Left renal pelvis (tissue), 4 donors: ENCODE measurements around the gene PPM1H. TPM values are rescaled to one million over a fixed set of nuclear protein-coding genes. Genes with fewer than 3 reads are reported as not detected.
A peak's percentile ranks its signal among the peaks of the same experiment; 100 is the strongest.

Experiments used
- DNase-seq, 4 donors: peaks; one replicate each; pipeline ENCODE4 v3.0.0-alpha.2; 2013; ENCODE audit warnings: low read depth in 4 of 4, low spot score in 3 of 4
- polyA plus RNA-seq, 4 donors: library from polyadenylated mRNA; unstranded; fragments of 120-200 nt; gene quantifications; one replicate each; pipeline ENCODE4 v1.2.1, GENCODE V29; 2013; ENCODE audit not compliant: insufficient read length in 4 of 4

PPM1H gene
- polyA plus RNA-seq, 4 donors: 4.1 to 30.8 (median 28.2) TPM

DNA sequence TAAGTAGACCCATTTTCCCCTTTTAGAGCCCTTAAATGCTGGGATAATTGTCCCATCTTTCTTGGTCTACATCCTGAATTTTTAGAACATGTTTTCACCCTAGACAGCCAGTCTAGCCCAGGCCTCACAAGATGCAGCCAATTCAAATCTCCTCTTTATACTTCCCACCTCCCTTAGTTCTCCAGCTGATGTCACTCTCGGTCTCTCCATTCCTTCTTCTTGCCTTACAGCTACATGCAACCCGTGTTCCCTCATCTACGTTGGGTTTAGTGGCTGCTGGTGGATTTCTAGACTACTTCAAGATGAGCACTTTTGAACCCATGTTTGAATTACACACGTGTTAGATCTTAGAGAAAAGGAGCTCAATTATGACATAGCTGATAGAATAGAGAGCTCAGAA lies 132.0 kb downstream of the PPM1H start:
- DNase-seq: no peak

DNA sequence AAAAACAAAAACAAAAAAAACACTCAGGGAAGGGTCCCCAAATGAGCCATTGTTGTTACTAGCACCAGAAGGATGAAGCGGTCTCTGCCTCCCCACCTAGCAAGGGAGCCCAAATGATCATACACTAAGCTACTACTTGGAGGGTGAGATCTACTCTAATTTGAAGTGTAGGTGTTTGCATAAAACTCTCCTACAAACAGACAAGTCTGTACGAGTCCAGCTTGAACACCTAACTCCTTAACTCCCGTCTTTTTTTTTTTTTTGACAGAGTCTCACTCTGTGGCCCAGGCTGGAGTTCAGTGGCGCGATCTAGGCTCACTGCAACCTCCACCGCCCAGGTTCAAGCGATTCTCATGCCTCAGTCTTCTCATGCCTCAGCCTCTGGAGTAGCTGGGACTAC lies 132.6 kb downstream of the PPM1H start:
- DNase-seq: no peak

DNA sequence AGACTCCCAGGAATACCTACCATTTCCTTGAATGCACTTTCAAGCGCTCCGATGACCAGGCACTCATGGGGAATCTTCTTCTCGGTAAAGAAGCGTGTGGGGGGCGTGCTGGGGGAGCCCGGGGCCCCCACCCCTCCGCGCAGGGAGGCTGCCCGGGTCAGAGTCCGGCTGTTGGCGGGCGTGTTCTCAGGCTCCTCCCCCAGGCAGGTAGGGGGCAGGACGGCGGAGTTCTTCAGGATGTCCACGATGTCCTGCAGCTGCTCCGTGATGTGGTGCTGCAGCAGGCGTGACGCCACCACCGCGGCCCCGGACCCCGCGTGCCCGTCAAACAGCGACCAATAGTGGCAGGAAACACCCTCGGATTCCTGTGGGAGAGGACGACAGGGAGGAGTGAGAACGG lies 133.2 kb downstream of the PPM1H start:
- DNase-seq: no peak

DNA sequence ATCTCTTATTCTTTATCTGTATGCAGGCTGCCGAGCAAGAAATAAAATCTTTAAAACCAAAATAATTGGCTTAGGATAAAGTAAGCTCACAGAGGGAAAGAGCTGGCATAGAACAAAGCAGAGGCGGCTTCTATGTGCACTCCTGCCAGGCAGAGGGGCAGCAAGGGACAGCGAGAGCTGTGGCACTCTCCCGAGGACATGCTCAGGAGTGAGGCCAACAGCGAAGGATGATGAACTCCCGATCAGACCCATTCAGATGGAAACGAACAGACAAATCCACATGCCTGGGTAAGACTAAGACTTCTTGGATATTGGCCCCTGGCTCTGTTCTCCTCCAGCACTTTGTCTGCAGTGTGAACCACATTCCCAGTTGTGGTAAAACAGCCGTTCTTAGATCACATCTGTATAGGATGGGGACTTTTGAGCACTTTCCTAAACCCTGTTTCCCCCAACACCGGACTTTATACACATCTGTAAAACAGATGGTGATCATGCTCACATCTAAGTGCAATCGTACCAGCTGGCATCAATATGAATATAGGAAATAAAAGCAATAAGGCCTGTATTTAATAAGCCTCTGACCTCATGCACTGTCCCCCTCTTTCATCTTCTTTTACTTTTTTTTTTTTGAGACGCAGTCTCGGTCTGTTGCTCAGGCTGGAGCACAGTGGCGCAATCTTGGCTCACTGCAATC lies 134.1 kb downstream of the PPM1H start:
- no peak for DNase-seq

DNA sequence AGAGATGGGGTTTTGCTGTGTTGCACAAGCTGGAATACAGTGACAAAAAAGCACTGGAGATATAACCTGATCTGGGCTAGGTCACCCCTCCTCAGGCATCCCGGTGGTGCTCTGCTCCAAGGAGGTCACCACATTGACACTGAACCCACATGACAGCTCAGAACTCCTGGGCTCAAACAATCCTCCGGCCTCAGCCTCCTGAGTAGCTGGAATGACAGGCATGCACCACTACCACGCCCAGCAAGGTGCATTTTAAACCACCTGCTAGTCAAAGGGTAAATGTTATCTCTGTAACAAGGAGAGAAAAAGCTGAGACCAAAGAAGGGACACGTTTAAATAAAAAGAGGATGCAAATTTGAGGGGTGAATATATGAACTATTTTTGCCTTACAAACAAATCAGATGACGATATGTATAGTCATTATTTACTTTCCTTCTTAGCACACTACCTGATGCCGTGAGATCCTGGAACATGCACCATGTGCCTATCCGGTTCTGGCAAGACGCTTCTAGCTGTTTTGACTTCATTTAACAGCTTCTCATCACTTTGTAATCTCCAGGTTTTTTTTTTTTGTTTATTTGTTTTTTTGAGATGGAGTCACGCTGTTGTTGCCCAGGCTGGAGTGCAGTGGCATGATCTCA lies 135.1 kb downstream of the PPM1H start:
- DNase-seq: no peak

DNA sequence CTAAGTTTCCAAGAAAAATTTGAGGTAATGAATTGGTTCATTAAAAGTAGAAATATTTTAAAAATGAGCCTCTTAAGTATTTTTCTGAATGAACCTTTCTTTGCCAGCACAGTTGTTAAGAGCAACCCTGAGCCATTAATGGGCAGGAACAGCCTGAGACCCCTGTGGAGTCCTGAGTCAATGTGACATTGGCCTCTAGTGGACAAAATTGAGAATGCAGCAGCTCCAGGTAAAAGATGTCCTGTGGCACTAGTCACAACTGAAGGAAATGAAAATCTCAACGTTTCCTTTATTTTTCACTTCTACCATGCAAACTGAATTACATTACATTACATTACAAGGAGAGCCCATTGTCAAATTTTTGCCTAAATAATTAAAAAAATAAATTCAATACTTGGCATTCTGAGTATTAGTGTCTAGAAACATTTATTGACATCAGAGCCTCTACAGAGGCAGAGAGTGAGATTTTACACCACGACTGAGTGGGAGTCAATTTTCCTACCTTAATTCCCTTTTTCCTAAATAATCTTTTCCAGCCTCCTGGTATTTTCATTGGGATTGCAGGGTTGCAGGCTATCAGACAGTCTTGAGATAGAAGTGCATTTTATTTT lies 135.7 kb downstream of the PPM1H start:
- DNase-seq: peak in 2 of 4 donors; percentile 65 to 73

DNA sequence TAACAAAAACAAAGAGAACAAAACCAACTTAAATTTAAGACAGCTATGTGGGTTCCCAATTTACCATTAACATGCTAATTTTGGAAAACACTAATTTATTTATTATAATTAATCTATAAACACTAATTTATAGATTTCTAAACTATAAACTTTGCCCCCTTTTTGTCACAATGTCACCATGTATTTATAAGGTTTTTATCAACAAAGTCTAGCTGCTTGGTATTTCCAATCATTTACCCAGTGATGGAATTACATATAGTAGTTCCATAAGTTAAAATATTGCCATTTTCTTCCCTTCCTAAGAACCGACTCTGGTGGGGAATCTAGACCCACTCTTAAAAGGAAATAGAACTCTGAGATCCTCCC lies 140.7 kb downstream of the PPM1H start:
- no peak for DNase-seq

DNA sequence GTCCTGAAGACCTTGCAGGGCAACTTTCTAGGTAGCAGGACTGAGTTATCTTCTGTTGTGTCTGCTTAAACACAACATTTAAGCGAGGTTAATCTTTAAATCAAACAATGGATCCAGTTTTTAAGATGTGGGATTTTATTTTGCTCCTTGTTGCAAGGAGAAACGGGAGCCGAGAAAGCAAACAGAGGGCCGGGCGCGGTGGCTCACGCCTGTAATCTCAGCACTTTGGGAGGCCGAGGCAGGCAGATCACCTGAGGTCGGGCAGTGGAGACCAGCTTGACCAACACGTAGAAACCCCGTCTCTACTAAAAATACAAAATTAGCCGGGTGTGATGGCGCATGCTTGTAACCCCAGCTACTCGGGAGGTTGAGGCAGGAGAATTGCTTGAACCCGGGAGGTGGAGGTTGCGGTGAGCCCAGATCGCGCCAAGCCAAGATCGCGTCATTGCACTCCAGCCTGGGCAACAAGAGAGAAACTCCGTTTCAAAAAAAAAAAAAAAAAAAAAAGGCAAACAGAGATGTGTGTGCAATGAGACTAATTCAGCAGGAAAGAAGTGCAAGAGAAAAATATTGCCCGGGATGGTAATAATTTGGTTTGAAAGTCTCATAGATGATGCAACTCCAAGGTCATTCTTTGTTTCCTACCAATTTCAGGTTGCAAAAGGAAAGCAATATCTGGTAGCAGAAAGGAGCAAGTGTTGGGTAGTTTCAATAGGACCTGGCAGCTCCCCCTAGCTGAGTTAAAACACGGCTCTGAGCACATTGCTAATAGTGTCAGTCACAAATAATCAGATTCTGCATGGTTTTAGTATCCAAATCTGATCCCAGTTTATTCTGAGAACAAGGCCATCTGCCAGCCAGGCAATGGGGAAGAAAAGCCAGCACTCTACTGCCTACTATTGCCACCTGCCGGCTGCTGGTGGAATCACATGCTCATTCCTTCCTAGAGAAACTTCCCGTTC lies 141.4 kb downstream of the PPM1H start:
- DNase-seq: peak; percentile 60 to 71 (median 68)

DNA sequence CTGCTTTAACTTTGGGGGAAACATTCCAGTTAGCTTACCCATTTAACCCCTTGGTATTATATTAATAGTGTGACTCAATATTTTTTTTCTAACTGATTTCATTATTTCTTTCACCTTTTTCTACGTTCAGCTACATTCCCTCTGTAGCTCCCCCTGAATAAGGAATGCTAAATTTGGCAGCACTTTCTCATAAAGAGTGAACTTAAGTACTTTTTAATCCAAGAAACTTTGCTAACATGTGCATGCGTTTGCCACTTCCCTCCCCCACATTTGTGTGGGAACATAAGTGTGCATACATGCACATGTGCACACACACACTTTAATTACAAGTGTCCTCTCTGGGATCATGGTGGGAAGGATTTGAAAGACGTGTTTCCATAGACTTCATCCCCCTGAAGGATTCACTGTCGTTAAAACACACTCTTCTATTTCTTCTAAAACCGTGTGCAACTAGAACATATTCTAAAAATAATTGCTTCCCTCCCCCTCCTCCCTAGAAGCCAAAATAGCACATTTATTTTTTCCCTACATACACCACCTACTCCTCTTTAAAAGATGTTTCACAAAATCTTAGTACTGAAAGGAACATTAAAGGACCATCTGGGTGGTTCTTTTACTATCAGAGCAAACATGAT lies 142.6 kb downstream of the PPM1H start:
- no peak for DNase-seq

DNA sequence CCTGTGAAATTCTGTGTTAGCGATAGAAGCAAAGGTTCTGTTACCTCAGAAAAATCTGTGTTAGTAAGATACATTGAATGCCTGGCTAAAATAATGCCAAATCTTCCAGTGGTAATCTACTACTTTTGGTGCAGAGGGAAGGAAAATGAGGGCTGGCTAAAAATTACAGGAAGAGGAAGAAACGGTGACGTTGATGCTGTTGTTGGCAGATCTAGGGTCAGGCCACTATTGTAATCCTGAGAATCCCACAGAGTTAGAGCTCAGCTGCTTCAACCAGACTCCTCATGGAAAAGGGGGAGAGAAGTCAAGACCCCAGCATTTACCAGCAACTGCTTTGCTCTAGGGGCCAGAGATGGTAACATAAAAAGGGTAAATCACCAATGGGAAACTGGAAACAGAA lies 145.1 kb downstream of the PPM1H start:
- no peak for DNase-seq

DNA sequence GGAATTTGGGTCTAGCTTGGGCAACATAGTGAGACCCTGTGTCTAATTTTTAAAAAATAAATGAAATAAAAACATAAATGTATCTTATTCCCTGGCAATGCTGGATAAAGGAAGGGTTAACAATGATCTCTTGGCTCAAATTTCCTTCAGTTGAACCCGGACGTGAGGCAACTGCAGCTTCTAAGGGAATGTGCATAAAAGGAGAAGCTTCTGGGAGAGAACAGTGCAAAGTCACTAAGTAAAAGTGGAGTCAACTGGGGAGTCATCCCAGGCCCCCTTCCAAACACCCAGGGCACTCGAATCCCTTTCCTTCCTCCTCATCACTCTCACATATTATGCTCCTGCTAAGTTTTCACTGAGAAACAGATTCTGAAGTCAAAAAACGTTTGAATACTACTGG lies 147.3 kb downstream of the PPM1H start:
- DNase-seq: no peak

DNA sequence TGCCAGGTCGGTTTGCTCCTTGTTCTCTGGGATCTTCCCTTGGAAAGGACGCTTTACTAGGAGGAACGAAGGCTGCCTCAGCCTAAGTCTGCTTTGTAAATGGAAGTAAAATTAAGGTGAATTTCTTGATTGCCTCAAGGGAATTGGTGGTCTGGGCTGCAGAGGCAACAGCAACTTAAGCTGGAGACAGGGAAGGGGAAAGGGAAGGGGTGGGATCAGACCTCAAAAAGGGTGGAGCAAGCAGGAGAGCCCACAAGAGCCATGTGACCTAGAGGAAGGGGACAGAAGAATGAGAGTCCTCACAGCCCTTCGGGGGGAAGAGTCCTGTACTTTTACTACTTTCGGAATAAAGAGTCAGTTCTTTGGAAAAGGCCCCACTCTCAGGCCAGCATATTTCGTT lies 147.9 kb downstream of the PPM1H start:
- no peak for DNase-seq

DNA sequence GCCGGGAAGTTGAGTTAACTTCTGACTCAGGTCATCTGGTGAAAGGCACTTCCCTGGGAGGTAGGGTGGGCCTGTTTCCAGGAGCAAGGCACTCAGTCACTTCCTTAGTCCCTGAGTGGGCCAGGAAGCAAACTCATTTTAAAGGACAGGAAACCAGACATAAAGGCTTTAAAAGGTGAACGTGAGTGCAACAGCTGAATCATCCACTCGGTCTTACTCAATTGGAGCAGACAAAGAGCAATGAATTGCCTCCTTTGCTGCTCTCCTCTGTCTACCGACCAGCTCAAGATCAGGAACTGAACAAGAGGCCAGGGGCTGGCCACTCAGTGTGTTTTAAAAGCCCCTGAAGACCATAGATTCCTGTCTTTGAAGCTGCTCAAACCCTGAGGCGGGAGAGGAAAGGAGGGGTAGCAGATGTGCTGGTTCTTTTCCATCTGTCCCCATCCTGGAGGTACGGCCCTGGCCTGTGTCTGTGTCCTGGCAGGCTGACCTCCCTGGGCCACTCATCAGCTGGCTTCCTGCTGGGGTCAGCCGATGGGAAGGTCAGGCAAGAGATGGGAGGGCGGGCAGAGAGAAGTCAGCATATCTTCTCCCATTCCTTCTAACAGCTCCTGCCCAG lies 148.9 kb downstream of the PPM1H start:
- DNase-seq: peak in 2 of 4 donors; percentile 12 to 29

DNA sequence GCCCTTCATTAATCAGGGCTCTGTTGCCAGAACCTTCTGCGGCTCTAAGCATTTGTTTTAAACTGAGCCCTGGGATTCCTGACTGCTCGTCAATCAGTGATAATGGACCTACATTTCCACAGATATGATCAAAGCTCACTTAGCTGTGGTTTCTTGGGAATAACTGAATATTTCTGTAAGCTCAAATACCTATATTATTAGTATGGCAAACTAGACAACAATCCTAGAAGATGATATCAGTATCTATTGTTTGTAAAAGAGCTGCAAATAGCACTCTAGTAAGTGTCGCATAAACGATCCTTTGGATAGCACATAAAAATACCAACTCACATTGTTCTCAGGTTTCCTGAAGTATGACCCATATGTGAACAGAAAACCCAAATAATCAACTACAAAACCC lies 150.4 kb downstream of the PPM1H start:
- DNase-seq: no peak

DNA sequence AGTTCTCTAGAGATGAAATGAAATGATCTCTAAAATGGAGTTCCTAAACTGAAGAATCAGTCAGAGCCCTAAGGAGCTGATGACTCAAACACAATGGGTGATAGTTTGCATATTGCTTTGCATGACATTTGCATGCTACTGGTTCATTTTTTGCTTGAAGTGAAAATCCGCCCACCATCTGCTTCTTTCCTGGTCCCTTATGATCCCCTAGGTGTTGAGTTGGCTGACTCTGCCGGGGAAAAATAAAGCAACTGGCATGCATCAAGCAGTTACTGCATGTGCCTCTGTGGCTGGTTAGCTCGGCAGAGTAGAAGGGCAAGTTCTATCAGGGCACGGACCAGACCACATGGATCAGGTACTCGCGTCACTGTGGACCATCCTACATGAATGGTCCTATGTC lies 151.1 kb downstream of the PPM1H start:
- DNase-seq: no peak

DNA sequence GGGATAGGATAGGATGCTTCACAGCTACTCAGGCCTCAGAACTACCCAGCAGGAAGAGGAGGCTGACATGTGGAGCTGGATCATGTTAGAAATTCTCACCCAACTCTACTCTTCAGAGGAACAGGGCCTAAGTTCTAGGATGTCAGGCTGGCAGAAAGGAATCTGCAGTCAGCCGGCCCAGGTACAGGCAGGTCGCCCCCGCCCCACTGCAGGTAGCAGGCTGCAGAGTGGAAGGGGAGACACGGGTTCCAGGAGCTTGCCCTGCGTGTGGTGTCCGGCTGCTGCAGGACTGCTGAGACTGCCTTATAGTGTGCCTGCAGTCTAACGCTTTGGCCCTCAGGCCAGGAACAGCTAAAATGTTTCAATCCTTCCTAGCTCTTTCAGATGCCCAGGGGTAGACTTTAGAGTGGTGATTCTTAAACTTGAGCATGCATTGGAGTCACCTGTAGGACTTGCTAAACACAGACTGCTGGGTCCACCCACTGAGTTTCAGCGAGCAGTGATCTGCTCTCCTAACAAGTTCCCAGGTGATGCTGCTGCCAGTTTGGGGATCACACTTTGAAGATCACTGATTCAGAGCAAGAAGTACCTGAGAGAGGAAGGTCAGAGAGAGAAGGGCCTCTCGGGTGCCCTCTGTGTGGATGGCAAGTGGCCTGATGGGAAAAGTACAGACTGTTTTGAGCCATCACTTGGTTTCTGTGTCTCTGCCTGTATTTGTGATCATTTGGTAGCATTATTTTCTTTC lies 153.6 kb downstream of the PPM1H start:
- no peak for DNase-seq

DNA sequence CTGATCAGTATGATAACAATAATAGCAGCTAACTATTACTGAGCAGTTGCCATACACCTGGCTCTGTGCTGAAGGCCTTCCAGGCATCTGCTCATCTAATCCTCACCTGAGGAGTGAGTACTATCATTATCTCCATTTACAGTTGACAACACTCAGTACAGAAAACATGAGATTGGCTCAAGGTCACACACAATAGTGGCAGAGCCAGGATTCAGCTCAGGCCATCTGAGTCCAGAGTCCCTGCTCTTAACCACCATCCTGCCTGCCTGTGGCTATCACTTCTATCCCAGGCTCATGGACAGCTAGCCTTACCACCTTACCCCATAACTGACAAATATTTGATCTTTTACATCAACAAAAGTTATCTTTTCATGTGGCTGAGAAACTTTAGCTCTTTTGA lies 155.5 kb downstream of the PPM1H start:
- no peak for DNase-seq

DNA sequence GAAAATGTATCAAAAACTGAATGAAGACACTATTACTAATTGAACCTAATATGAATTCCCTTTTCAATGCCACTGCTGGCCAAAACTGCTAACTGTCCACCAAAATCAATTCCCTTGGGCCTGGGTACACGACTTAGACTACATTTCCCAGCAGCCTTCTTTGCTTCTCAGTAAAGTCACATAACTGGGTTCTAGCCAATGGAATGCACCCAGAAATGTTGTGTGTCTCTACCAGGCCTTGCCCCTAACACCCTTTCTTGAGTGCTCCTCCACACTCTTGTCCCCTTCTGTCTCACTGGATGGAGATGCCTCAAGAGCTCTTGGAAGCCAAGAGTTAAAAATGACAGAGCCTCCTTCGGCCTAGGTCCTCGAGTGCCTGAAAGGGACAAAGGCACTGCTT lies 156.8 kb downstream of the PPM1H start:
- DNase-seq: no peak

DNA sequence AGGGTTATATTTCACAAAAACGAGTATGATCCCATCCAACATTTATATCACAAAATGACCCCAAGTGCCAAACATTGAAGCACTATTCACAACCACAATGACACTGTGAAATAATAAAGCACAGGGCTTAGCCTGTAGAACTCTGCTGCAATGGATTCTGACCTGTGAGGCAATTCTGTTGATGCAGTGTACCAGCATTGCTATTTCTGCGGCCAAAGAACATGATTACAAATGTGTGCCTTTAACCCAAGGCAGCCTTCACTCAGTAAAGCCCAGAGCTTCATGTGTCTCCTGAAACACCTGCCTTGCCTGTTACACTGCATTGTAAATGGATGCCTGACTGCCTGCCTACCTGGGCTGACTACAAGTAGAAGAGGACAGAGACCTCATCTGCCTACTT lies 158.0 kb downstream of the PPM1H start:
- DNase-seq: no peak

DNA sequence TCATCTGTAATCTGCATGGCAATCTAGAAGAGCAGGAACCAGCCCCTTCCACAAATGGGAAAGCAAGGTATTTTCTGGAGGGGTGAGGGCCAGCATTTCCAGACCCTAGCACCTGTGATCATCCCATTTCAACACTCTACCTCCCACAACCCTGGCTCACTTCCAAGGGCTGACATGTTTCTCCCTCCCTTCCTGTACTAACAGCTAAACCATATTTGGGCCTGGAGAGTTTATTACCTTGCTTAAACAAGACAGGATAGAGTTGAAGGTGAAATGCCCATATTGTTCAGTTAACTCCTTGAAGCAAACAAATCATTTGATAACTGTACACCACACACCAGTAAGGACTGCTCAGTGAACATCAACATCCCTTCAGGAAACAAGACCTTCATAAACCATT lies 158.4 kb downstream of the PPM1H start:
- no peak for DNase-seq
